SK-N-MC (cell line): Measurements from ENCODE around the gene PCCA.

Experiments used
- EZH2 ChIP-seq: fragments of 200-600 bp; sonication (generic); IDR thresholded peaks from one replicate; pipeline ENCODE4 v1.6.1; 2017; ENCODE audit warnings: antibody characterized with exemption
- POLR2AphosphoS5 ChIP-seq: IDR thresholded peaks from 2 replicates; pipeline ENCODE4 v1.6.1; 2012; ENCODE audit warnings: mild to moderate bottlenecking, low read depth, low read length, borderline replicate concordance

GRCh38 chr13:100040196-100040595, 48.7 kb upstream of the PCCA start:
- TF ChIP-seq EZH2 (no peak), POLR2AphosphoS5 (peak; percentile 32; the same call in 1 of the 2 replicates)
